A549 treated with Mapracorat at 1 μM for 4 hours (cell line): Measurements from ENCODE around the gene NUTM1. TPM values are rescaled to one million over a fixed set of nuclear protein-coding genes. Genes with fewer than 3 reads are reported as not detected.

Experiments used
- total RNA-seq: library from RNA; stranded (reverse); fragments of 200-300 nt; extraction: Qiagen RNA extraction; gene quantifications from 5 replicates; pipeline ENCODE4 v1.2.3, GENCODE V29; 2022

The NUTM1 gene
- not detected in 5 replicates for total RNA-seq

GRCh38 chr15:34342737-34343575 lies at the start of gene NUTM1, which contains the start of gene NOP10:
Gene NUTM1, plus strand, starts transcription at chr15:34343315. Its CDS starts 382 bp downstream, at chr15:34343697.
Gene NOP10, minus strand, starts transcription at chr15:34343136. Its CDS starts 63 bp downstream, at chr15:34343073.

GRCh38 chr15:34337557-34338306 lies 5.4 kb upstream of the NUTM1 start, which contains the start of gene SLC12A6:
Gene SLC12A6, minus strand, starts transcription at chr15:34337781. Its CDS starts 1,101 bp downstream, at chr15:34336680.

GRCh38 chr15:34367101-34368081 lies 24.3 kb downstream of the NUTM1 start, which contains the start of gene LPCAT4:
Gene LPCAT4, minus strand, starts transcription at chr15:34367196. Its CDS starts 96 bp downstream, at chr15:34367100.

Other genes with a start within 250 kb of the NUTM1 start
- gene EMC7, start 241.5 kb upstream of the NUTM1 start, total RNA-seq, result 136 to 143 TPM (median 139 TPM) in 5 replicates
- 1.2 to 1.9 TPM (median 1.6 TPM) in 5 replicates for gene PGBD4, start 241.2 kb upstream of the NUTM1 start, total RNA-seq
- gene KATNBL1, start 133.2 kb upstream of the NUTM1 start, total RNA-seq, result 24.0 to 33.2 TPM (median 31.4 TPM) in 5 replicates
- 192 to 195 TPM (median 193 TPM) in 5 replicates for gene EMC4, start 118.3 kb upstream of the NUTM1 start, total RNA-seq
- gene SLC12A6, start 5.5 kb upstream of the NUTM1 start, total RNA-seq, result 4.3 to 6.5 TPM (median 6.3 TPM) in 5 replicates
- 524 to 603 TPM (median 535 TPM) in 5 replicates for gene NOP10, start 179 bp upstream of the NUTM1 start, total RNA-seq
- 45.7 to 64.3 TPM (median 61.5 TPM) in 5 replicates for gene LPCAT4, start 23.9 kb downstream of the NUTM1 start, total RNA-seq
- 4.2 to 11.6 TPM (median 8.9 TPM) in 5 replicates for gene GOLGA8A, start 94.5 kb downstream of the NUTM1 start, total RNA-seq
- gene GOLGA8B, start 240.3 kb downstream of the NUTM1 start, total RNA-seq, result 14.3 to 23.6 TPM (median 17.6 TPM) in 5 replicates